IPS-20b (cell line): ENCODE results near the gene BCL2L1.
"Not testable (repeated sequence)": the region's sequence is repeated elsewhere in the genome, so short reads cannot be mapped to it uniquely, and the experiment has no call there.

Experiments
- H3K27ac ChIP-seq: one replicate; pipeline ENCODE4 v1.5.1; 2013; ENCODE audit warnings: low read length
- H3K27me3 ChIP-seq: 2 replicates; pipeline ENCODE4 v1.6.1; 2013; ENCODE audit warnings: mild to moderate bottlenecking, low read length, inconsistent platforms; ENCODE audit not compliant: insufficient read depth
- H3K36me3 ChIP-seq: 2 replicates; pipeline ENCODE4 v1.6.1; 2013; ENCODE audit warnings: low read depth, mild to moderate bottlenecking, inconsistent platforms, low read length, moderate library complexity; ENCODE audit not compliant: insufficient read depth
- H3K4me1 ChIP-seq: 2 replicates; pipeline ENCODE4 v1.6.1; 2013; ENCODE audit warnings: mild to moderate bottlenecking, control low read depth, inconsistent platforms, low read length, moderate library complexity; ENCODE audit not compliant: insufficient read depth
- H3K4me3 ChIP-seq: 2 replicates; pipeline ENCODE4 v1.5.1; 2013; ENCODE audit warnings: mild to moderate bottlenecking, low read length, inconsistent platforms
- H3K9ac ChIP-seq: 2 replicates; pipeline ENCODE4 v1.6.1; 2013; ENCODE audit warnings: low read depth, mild to moderate bottlenecking, inconsistent platforms, low read length, moderate library complexity
- H3K9me3 ChIP-seq: 2 replicates; pipeline ENCODE4 v1.6.1; 2013; ENCODE audit warnings: mild to moderate bottlenecking, low read depth, low read length, inconsistent platforms; ENCODE audit not compliant: insufficient read depth

The BCL2L1 gene

DNA sequence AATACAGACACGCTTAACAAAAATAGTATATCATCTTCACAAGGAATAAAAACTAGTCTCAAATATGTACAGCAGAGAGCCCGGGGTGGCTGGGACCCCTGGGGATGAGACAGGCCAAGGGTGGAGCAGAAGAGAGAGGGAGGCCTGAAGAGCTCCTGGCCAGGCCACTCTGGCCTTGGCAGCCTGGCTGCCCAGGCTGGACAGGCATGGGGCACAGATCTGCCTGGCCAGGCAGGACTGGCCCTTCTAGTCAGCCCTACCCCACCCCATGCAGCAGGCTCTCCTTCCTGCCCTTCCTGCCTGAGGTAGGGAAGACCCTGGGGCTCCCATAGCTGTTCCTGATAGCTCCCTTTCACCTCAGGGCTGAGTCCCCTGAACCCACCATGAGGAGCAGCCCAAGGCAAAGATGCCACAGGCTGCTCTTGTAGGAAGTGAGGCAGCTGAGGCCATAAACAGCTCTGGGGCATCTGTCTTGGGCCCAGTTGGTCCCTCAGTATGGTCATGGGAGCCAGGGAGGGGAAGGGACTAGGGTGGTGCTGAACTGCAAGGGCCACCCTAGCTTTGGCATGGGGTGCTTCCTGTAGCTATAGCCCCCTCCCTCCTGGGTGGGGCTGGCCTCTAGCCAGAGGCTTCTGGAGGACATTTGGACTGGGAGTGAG lies 57.8 kb downstream of the BCL2L1 start:
- Histone ChIP-seq H3K9ac (no peak overlapping the region), H3K4me1 (peaks cover 5% of the 10 kb centered on the region; the same call in 1 of the 2 replicates), H3K27ac (no peak overlapping the region), H3K9me3 (no peaks in the 10 kb centered on the region), H3K36me3 (peaks cover 26% of the 10 kb centered on the region), H3K4me3 (no peak overlapping the region), H3K27me3 (no peaks in the 10 kb centered on the region)

- Histone ChIP-seq H3K9me3 (no peaks in the 10 kb centered on the region), H3K36me3 (peaks cover 26% of the 10 kb centered on the region), H3K27me3 (no peaks in the 10 kb centered on the region), H3K27ac (no peak overlapping the region), H3K4me3 (no peak overlapping the region), H3K4me1 (peaks cover 5% of the 10 kb centered on the region; the same call in 1 of the 2 replicates), H3K9ac (no peak overlapping the region)
These were observed 58.6 kb downstream of the BCL2L1 start for GRCh38 chr20:31663838-31664695.

DNA sequence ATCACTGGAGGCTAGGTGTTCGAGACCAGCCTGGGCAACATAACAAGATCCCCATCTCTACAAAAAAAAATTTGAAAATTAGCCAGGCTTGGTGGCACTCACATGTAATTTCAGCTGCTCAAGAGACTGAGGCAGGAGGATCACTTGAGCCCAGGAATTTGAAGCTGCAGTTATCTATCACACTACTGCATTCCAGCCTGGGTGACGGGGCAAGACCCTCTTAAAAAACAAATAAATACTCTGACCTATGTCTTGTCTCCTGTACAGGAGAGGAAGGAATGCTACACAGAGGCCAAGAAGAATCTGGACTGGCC lies 59.2 kb downstream of the BCL2L1 start:
- Histone ChIP-seq H3K4me1 (peaks cover 5% of the 10 kb centered on the region; the same call in 1 of the 2 replicates), H3K36me3 (peaks cover 26% of the 10 kb centered on the region), H3K9me3 (no peaks in the 10 kb centered on the region), H3K4me3 (no peak overlapping the region), H3K9ac (no peak overlapping the region), H3K27ac (no peak overlapping the region), H3K27me3 (no peaks in the 10 kb centered on the region)

DNA sequence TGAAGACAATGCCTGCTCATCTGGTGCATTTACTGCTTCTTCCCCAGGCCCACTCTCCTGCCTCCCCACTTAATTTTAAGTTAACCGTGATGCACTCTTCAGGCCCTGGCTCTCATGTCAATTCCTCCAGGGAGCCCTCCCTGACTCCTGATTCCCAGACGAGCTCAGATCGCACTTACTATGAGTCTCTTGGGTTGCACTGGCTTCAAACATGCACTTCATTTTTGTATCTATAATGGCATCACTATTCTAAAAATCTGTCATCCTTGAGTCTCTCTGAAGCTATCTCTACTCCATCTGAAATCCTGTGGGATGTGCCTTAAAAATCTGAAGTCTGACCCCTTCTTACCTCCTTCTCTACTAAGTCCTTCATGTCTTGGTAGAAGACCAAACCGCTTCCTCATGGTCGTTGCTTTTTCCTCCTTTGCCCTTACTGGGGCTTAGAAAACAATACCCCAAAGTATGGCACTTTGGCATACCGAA lies 60.3 kb downstream of the BCL2L1 start:
- Histone ChIP-seq H3K27me3 (no peaks in the 10 kb centered on the region), H3K27ac (no peak overlapping the region), H3K9me3 (no peaks in the 10 kb centered on the region), H3K4me3 (peak overlapping the region; percentile 65; the same call in 1 of the 2 replicates), H3K9ac (peak overlapping the region; percentile 38; the same call in 1 of the 2 replicates), H3K36me3 (peaks cover 26% of the 10 kb centered on the region), H3K4me1 (peaks cover 5% of the 10 kb centered on the region; the same call in 1 of the 2 replicates)

DNA sequence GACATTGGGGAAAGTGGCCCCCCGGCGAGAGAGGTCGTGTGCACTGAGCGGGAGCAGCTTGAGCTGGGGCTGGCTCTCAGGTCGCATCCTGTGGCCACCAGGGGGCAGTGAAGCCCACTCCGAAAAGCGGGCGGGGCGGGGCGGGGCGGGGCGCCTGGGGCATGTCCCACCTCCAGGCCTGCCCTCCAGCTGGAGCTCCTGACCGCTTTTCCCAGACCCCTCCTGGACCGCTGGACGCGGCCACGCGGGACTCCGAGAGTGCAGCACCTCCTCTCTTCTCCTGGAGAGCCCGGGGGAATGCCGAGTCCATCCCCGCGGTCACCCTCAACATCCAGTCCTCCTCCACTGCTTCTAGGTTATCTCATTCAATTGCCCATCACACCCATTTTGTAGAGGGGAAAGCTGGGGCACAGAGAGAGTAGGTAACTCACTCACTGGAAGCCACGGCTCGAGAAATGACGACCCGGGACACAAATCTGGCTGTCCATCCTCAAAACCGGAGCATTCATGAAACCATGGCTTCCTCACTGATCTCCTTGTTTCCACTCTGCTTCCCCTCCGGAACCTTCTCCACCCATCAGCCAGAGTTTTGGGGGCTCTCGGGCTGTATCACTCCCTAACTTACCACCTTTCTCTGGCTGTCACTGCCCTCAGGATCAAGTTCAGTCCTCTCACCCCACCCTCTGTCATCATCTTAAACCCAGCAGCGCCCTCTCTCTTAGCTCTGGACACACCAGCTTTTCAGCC lies 60.9 kb downstream of the BCL2L1 start:
- no peaks in the 10 kb centered on the region for H3K27me3 ChIP-seq
- peak overlapping the region; percentile 51; the same call in 1 of the 2 replicates for H3K9ac ChIP-seq
- H3K4me1 ChIP-seq: peaks cover 5% of the 10 kb centered on the region; the same call in 1 of the 2 replicates
- peak overlapping the region; percentile 65 for H3K4me3 ChIP-seq
- H3K27ac ChIP-seq: no peak overlapping the region
- peaks cover 26% of the 10 kb centered on the region for H3K36me3 ChIP-seq
- no peaks in the 10 kb centered on the region for H3K9me3 ChIP-seq

- Histone ChIP-seq H3K27ac (no peak overlapping the region), H3K4me3 (no peak overlapping the region), H3K4me1 (no peaks in the 10 kb centered on the region), H3K9me3 (no peaks in the 10 kb centered on the region), H3K27me3 (no peaks in the 10 kb centered on the region), H3K9ac (no peak overlapping the region), H3K36me3 (no peaks in the 10 kb centered on the region)
These were observed 68.1 kb downstream of the BCL2L1 start for GRCh38 chr20:31654534-31654933.

GRCh38 chr20:31653561-31653960 lies 69.1 kb downstream of the BCL2L1 start:
- no peak overlapping the region for H3K9ac ChIP-seq
- no peaks in the 10 kb centered on the region for H3K27me3 ChIP-seq
- no peak overlapping the region for H3K27ac ChIP-seq
- no peaks in the 10 kb centered on the region for H3K4me1 ChIP-seq
- H3K4me3 ChIP-seq: no peak overlapping the region
- no peaks in the 10 kb centered on the region for H3K36me3 ChIP-seq
- no peaks in the 10 kb centered on the region for H3K9me3 ChIP-seq

DNA sequence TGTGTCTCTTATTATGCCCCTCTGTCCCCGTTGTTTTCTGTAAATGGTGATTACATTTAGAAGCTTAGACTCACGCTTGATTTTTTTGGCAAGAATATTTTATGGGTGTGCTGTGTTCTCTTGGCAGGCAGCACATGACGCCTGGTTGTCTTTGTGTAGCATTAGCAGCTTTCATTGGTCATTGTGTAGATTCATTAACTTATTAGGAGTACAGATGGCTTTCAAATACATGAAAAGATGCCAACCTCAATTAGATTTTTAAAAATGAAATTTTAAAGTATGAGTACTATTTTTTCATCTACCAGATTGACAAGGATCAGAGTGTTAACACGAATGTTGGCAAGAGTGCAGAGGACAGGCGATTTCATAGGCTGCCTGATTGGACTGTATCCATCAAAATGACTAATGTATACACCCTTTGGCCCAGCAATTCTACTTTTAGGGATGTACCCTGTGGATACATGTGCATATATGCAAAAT lies 69.7 kb downstream of the BCL2L1 start:
- no peak overlapping the region for H3K27ac ChIP-seq
- H3K4me3 ChIP-seq: no peak overlapping the region
- no peaks in the 10 kb centered on the region for H3K9me3 ChIP-seq
- no peaks in the 10 kb centered on the region for H3K27me3 ChIP-seq
- no peaks in the 10 kb centered on the region for H3K4me1 ChIP-seq
- H3K36me3 ChIP-seq: no peaks in the 10 kb centered on the region
- no peak overlapping the region for H3K9ac ChIP-seq

DNA sequence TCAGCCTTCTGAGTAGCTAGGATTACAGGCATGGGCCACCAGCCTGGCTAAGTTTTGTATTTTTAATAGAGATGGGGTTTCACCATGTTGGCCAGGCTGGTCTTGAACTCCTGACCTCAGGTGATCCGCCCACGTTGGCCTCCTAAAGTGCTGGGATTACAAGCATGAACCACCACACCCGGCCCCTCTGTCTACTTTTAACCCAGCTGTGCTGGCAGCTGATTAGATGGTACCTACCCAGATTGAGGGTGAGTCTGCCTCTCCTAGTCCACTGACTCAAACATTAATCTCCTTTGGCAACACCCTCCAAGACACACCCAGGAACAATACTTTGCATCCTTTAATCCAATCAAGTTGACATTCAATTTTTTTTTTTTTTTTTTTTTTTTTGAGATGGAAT lies 74.6 kb downstream of the BCL2L1 start:
- H3K36me3 ChIP-seq, H3K27ac ChIP-seq, H3K4me3 ChIP-seq, H3K9ac ChIP-seq, H3K4me1 ChIP-seq, H3K9me3 ChIP-seq, H3K27me3 ChIP-seq: not testable (repeated sequence)

DNA sequence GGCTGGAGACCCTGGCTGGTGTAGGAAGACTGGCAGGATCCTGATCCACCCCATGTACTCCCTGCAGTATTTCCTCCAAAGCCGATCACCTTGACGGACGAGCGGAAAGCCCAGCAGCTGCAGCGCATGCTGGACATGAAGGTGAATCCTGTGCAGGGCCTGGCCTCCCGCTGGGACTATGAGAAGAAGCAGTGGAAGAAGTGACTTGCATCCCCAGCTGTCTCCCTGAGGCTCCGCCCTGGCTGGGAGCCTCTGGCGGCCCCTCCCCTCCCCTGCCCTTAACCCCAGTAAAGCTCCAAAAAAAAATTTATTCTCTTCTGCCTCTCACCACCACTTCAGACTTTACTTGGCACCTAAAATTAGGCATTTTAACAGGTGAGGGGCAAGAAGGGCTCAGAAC lies 78.0 kb downstream of the BCL2L1 start:
- Histone ChIP-seq H3K4me1 (no peaks in the 10 kb centered on the region), H3K9ac (no peak overlapping the region), H3K4me3 (no peak overlapping the region), H3K27ac (no peak overlapping the region), H3K27me3 (no peaks in the 10 kb centered on the region), H3K9me3 (no peaks in the 10 kb centered on the region), H3K36me3 (no peaks in the 10 kb centered on the region)

GRCh38 chr20:31643522-31643921 lies 79.1 kb downstream of the BCL2L1 start:
- H3K27me3 ChIP-seq: no peaks in the 10 kb centered on the region
- no peaks in the 10 kb centered on the region for H3K9me3 ChIP-seq
- no peaks in the 10 kb centered on the region for H3K36me3 ChIP-seq
- H3K4me1 ChIP-seq: no peaks in the 10 kb centered on the region
- no peak overlapping the region for H3K9ac ChIP-seq
- no peak overlapping the region for H3K27ac ChIP-seq
- H3K4me3 ChIP-seq: no peak overlapping the region
